Measurements from ENCODE around the gene MMP24. TPM values are rescaled to one million over a fixed set of nuclear protein-coding genes. Genes with fewer than 3 reads are reported as not detected.

The MMP24 gene
- total RNA-seq, 1 donor from 2014 or later: 13.0 TPM

- Histone ChIP-seq H3K36me3 (no peaks in the 10 kb centered on the region), H3K9me3 (no peaks in the 10 kb centered on the region), H3K27me3 (peaks cover 13% of the 10 kb centered on the region), H3K4me3 (no peak overlapping the region), H3K4me1 (no peaks in the 10 kb centered on the region), H3K27ac (no peak overlapping the region)
- DNase-seq (no peak), ATAC-seq (no peak)
- no peak for TF ChIP-seq CTCF (IDR thresholded peaks at IDR 0.05)
- intact Hi-C loops (cut with DNase I): no loop called here
These were observed 64.5 kb downstream of the MMP24 start for GRCh38 chr20:35290887-35291417.

GRCh38 chr20:35291654-35292503, 65.4 kb downstream of the MMP24 start, which contains the start of gene FAM83C:
TSS of gene FAM83C (minus strand) at chr20:35292425. CDS start at chr20:35292304, 121 bp downstream.
- TF ChIP-seq CTCF (IDR thresholded peaks at IDR 0.05): no peak
- Histone ChIP-seq H3K36me3 (no peaks in the 10 kb centered on the region), H3K27ac (no peak within 1 kb of the TSS), H3K4me1 (no peaks in the 10 kb centered on the region), H3K9me3 (no peaks in the 10 kb centered on the region), H3K27me3 (peaks cover 13% of the 10 kb centered on the region), H3K4me3 (no peak within 1 kb of the TSS)
- intact Hi-C loops (cut with DNase I): no loop called here
- DNase-seq (no peak), ATAC-seq (no peak)

GRCh38 chr20:35292504-35293285, 66.2 kb downstream of the MMP24 start:
- H3K9me3 ChIP-seq: no peaks in the 10 kb centered on the region
- H3K4me1 ChIP-seq: no peaks in the 10 kb centered on the region
- no peak overlapping the region for H3K4me3 ChIP-seq
- H3K27ac ChIP-seq: no peak overlapping the region
- DNase-seq: no peak
- no peak for ATAC-seq
- TF ChIP-seq CTCF (IDR thresholded peaks at IDR 0.05): no peak
- intact Hi-C loops (cut with DNase I): no loop called here
- peaks cover 13% of the 10 kb centered on the region for H3K27me3 ChIP-seq
- no peaks in the 10 kb centered on the region for H3K36me3 ChIP-seq

- H3K36me3 ChIP-seq: no peaks in the 10 kb centered on the region
- DNase-seq (peak; percentile 32), ATAC-seq (no peak)
- intact Hi-C loops (cut with DNase I): no loop called here
- TF ChIP-seq CTCF (IDR thresholded peaks at IDR 0.05): no peak
- H3K4me3 ChIP-seq: no peak overlapping the region
- H3K4me1 ChIP-seq: no peaks in the 10 kb centered on the region
- no peaks in the 10 kb centered on the region for H3K9me3 ChIP-seq
- peaks cover 13% of the 10 kb centered on the region for H3K27me3 ChIP-seq
- no peak overlapping the region for H3K27ac ChIP-seq
These were observed 67.1 kb downstream of the MMP24 start for GRCh38 chr20:35293303-35294292.

- no peak for TF ChIP-seq CTCF (IDR thresholded peaks at IDR 0.05)
- no peak overlapping the region for H3K4me3 ChIP-seq
- H3K9me3 ChIP-seq: no peaks in the 10 kb centered on the region
- no peaks in the 10 kb centered on the region for H3K36me3 ChIP-seq
- intact Hi-C loops (cut with DNase I): no loop called here
- H3K27me3 ChIP-seq: peaks cover 13% of the 10 kb centered on the region
- DNase-seq (peak; percentile 37), ATAC-seq (no peak)
- H3K27ac ChIP-seq: no peak overlapping the region
- H3K4me1 ChIP-seq: no peaks in the 10 kb centered on the region
These were observed 67.8 kb downstream of the MMP24 start for GRCh38 chr20:35294293-35294685.

All from upper lobe of right lung (tissue), 1 donor.